GM12878 (cell line): ENCODE data around the gene IRF2BPL. TPM values are rescaled to one million over a fixed set of nuclear protein-coding genes. Genes with fewer than 3 reads are reported as not detected.

Source experiments
- ATAC-seq: fragments of 200-7000 bp; cut with Tn5 transposase; 3 replicates; pipeline ENCODE4 v1.9.1; 2020; ENCODE audit warnings: mild to moderate bottlenecking, moderate library complexity
- BruUV-seq: library from RNA; stranded (reverse); fragments of 400-500 nt; replicated peaks from 2 replicates; lab custom pipeline; 2021; lab: Mats Ljungman, UMichigan
- CTCF ChIA-PET: fragments of 300-600 bp; sonication (Branson Sonifier 250); formaldehyde crosslinking; extraction: SDS; loops from one replicate; lab custom pipeline; 2021; ENCODE audit warnings: inconsistent platforms; lab: Yijun Ruan, JAX
- POLR2A ChIA-PET: fragments of 350-600 bp; formaldehyde crosslinking; extraction: SDS; loops from one replicate; lab custom pipeline; 2021; ENCODE audit warnings: inconsistent platforms; lab: Charles Lee
- RAD21 ChIA-PET: fragments of 300-600 bp; sonication (Branson Sonifier 250); formaldehyde crosslinking; loops from one replicate; lab custom pipeline; 2023; ENCODE audit warnings: antibody characterized with exemption; ENCODE audit not compliant: unreplicated experiment; lab: Charles Lee
- SMC1A ChIA-PET: fragments of 300-600 bp; sonication (Branson Sonifier 250); formaldehyde crosslinking; loops from one replicate; lab custom pipeline; 2023; ENCODE audit not compliant: unreplicated experiment, uncharacterized antibody; lab: Charles Lee
- DNase-seq: peaks from one replicate; pipeline ENCODE4 v3.0.0-alpha.2; 2011; ENCODE audit warnings: low read depth, low spot score
- FAIRE-seq: peaks from 3 replicates; lab custom pipeline; 2011; peaks lifted over from hg19 to GRCh38; lab: Jason Lieb, UNC
- H2AFZ ChIP-seq: 2 replicates; pipeline ENCODE4 v1.6.0; 2011; ENCODE audit warnings: low read depth, low read length, control low read depth; ENCODE audit not compliant: control insufficient read depth
- H3K27ac ChIP-seq: 2 replicates; pipeline ENCODE4 v1.5.1; 2011; ENCODE audit warnings: control low read depth; ENCODE audit not compliant: control insufficient read depth, insufficient read depth
- H3K27me3 ChIP-seq, 2 experiments: replicated peaks in 1 of 2; 2 replicates each; pipeline versions ENCODE4 v1.6.0 to v1.6.1; 2011; ENCODE audit warnings: low read length in 1 of 2; ENCODE audit not compliant: control insufficient read depth in 2 of 2, insufficient read depth in 2 of 2
- H3K36me3 ChIP-seq, 2 experiments: 2 replicates each; pipeline ENCODE4 v1.5.1; 2011; ENCODE audit warnings: low read length in 1 of 2; ENCODE audit not compliant: control insufficient read depth in 2 of 2, insufficient read depth in 2 of 2
- H3K4me1 ChIP-seq: 2 replicates; pipeline ENCODE4 v1.6.1; 2011; ENCODE audit warnings: mild to moderate bottlenecking, low read length, moderate library complexity, mixed read lengths; ENCODE audit not compliant: control insufficient read depth, insufficient read depth
- H3K4me2 ChIP-seq: 2 replicates; pipeline ENCODE4 v1.6.0; 2011; ENCODE audit warnings: control low read depth; ENCODE audit not compliant: control insufficient read depth, insufficient read depth
- H3K4me3 ChIP-seq: fragments of 200-600 bp; sonication (generic); 2 replicates; pipeline ENCODE4 v1.5.1; 2016
- H3K79me2 ChIP-seq: 2 replicates; pipeline ENCODE4 v1.6.0; 2011; ENCODE audit warnings: low read length; ENCODE audit not compliant: control insufficient read depth, insufficient read depth
- H3K9ac ChIP-seq: 2 replicates; pipeline ENCODE4 v1.8.0; 2011; ENCODE audit warnings: low read length, control low read depth, mixed read lengths; ENCODE audit not compliant: control insufficient read depth, insufficient read depth
- H3K9me3 ChIP-seq: replicated peaks from 3 replicates; pipeline ENCODE4 v1.5.1; 2011; ENCODE audit warnings: mild to moderate bottlenecking, low read length; ENCODE audit not compliant: control insufficient read depth, insufficient read depth
- H4K20me1 ChIP-seq: 2 replicates; pipeline ENCODE4 v1.6.0; 2011; ENCODE audit not compliant: control insufficient read depth, insufficient read depth
- RB1 ChIP-seq: fragments of 450-650 bp; formaldehyde crosslinking; IDR thresholded peaks from 2 replicates; pipeline ENCODE4 v1.6.1; 2017; ENCODE audit warnings: mild to moderate bottlenecking, borderline replicate concordance
- RELA ChIP-seq: fragments of 450-650 bp; IDR thresholded peaks from 2 replicates; pipeline ENCODE4 v1.8.0; 2014; ENCODE audit warnings: borderline replicate concordance; ENCODE audit not compliant: partially characterized antibody
- SKIL ChIP-seq: fragments of 450-650 bp; IDR thresholded peaks from 2 replicates; pipeline ENCODE4 v1.6.1; 2017; ENCODE audit warnings: mild to moderate bottlenecking, low read depth, inconsistent platforms; ENCODE audit not compliant: poor library complexity, severe bottlenecking
- ZNF217 ChIP-seq: fragments of 450-650 bp; IDR thresholded peaks from 2 replicates; pipeline ENCODE4 v1.6.1; 2017; ENCODE audit warnings: antibody characterized with exemption, mild to moderate bottlenecking
- WGBS: methylation state at CpG from one replicate; pipeline ENCODE4 v1.1.6; 2016; ENCODE audit warnings: low lambda C conversion rate; ENCODE audit not compliant: insufficient replicate concordance, insufficient coverage; ENCODE audit errors: missing lambda C conversion rate; 5-methylcytosine and 5-hydroxymethylcytosine counted together
- in situ Hi-C: fragments of 300-500 bp; cut with MboI; formaldehyde crosslinking; loops from 9 replicates; pipeline ENCODE4 v1.14.3; 2018; ENCODE audit warnings: mixed read lengths
- intact Hi-C: fragments of 100-400 bp; cut with micrococcal nuclease; formaldehyde crosslinking; loops from one replicate; pipeline ENCODE4 v1.14.2; 2022; ENCODE audit not compliant: unreplicated experiment
- polyA plus RNA-seq, 11 experiments: library from polyadenylated mRNA; depleted of rRNA in 4 of 11; unstranded in 6 of 11; stranded (reverse) in 5 of 11; fragments of >200 nt; fragmentation: Nextera tagmentation in 4 of 11; fragmentation: Illumina TruSeq in 1 of 11; extraction: Ambion mirVana in 4 of 11; extraction: Trizol in 1 of 11; gene quantifications; 1 replicate in 1 of 11; 2 replicates in 10 of 11; pipeline versions ENCODE4 v1.2.1 to v1.2.3, GENCODE V29; 2011 to 2016; ENCODE audit warnings: inconsistent platforms in 2 of 11, missing spikeins in 2 of 11, low read depth in 1 of 11
- total RNA-seq, 4 experiments: library from RNA; depleted of rRNA in 3 of 4; stranded (reverse); fragments of >200 nt in 3 of 4; fragmentation: Illumina TruSeq in 1 of 4; extraction: Trizol in 1 of 4; gene quantifications; 2 replicates each; pipeline versions ENCODE4 v1.2.1 to v1.2.3, GENCODE V29; 2013 to 2021
- TF ChIP-seq, protein P1 (sequence below): IDR thresholded peaks from 2 replicates; pipeline ENCODE4 v1.6.1; 2011; ENCODE audit warnings: borderline replicate concordance, low read depth, mild to moderate bottlenecking, moderate library complexity, mixed read lengths, low read length; ENCODE audit not compliant: insufficient read depth; ENCODE audit errors: extremely low read length
- TF ChIP-seq, protein P2 (sequence below): fragments of 450-650 bp; IDR thresholded peaks from 2 replicates; pipeline ENCODE4 v1.6.1; 2017; ENCODE audit warnings: mild to moderate bottlenecking, moderate library complexity

IRF2BPL gene
- total and polyA plus RNA-seq, 10 of the 15 experiments (the other 5 are each of a cell fraction or from before 2014, with no cell fraction given): 1.2 to 34.5 (median 3.1) TPM

- no peak for TF ChIP-seq SKIL
Observed at GRCh38 chr14:77059276-77059915, 30.9 kb upstream of the IRF2BPL start (continued).

- FAIRE-seq (no peak), DNase-seq (no peak), ATAC-seq (no peak)
- Histone ChIP-seq H3K4me3 (no peak overlapping the region), H2AFZ (no peak overlapping the region), H3K27me3 (no peaks in the 10 kb centered on the region), H3K9ac (no peak overlapping the region), H3K79me2 (no peaks in the 10 kb centered on the region), H3K4me1 (no peaks in the 10 kb centered on the region), H3K36me3 (no peaks in the 10 kb centered on the region), H3K4me2 (no peak overlapping the region), H3K9me3 (no peaks in the 10 kb centered on the region; the same call in 2 of the 3 replicates), H4K20me1 (no peaks in the 10 kb centered on the region; the same call in 1 of the 2 replicates), H3K27ac (no peak overlapping the region)
- 48% methylated on average over 9 of the region's 9 CpGs for WGBS
- RAD21 ChIA-PET: interaction anchor here (1.1 to 3.4 kb wide), 6 partner anchors 13 to 186 kb away, joined by 3 to 26 read pairs (median 10); partner anchors contain the start of gene IRF2BPL
- intact Hi-C loops (no loop called here), in situ Hi-C loops (no loop called here)
- BruUV-seq: no TSS peak
- TF ChIP-seq RB1 (no peak), ZNF217 (no peak), RELA (no peak)
- TF ChIP-seq, protein P1, sequence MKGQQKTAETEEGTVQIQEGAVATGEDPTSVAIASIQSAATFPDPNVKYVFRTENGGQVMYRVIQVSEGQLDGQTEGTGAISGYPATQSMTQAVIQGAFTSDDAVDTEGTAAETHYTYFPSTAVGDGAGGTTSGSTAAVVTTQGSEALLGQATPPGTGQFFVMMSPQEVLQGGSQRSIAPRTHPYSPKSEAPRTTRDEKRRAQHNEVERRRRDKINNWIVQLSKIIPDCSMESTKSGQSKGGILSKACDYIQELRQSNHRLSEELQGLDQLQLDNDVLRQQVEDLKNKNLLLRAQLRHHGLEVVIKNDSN: no peak
- TF ChIP-seq, protein P2, sequence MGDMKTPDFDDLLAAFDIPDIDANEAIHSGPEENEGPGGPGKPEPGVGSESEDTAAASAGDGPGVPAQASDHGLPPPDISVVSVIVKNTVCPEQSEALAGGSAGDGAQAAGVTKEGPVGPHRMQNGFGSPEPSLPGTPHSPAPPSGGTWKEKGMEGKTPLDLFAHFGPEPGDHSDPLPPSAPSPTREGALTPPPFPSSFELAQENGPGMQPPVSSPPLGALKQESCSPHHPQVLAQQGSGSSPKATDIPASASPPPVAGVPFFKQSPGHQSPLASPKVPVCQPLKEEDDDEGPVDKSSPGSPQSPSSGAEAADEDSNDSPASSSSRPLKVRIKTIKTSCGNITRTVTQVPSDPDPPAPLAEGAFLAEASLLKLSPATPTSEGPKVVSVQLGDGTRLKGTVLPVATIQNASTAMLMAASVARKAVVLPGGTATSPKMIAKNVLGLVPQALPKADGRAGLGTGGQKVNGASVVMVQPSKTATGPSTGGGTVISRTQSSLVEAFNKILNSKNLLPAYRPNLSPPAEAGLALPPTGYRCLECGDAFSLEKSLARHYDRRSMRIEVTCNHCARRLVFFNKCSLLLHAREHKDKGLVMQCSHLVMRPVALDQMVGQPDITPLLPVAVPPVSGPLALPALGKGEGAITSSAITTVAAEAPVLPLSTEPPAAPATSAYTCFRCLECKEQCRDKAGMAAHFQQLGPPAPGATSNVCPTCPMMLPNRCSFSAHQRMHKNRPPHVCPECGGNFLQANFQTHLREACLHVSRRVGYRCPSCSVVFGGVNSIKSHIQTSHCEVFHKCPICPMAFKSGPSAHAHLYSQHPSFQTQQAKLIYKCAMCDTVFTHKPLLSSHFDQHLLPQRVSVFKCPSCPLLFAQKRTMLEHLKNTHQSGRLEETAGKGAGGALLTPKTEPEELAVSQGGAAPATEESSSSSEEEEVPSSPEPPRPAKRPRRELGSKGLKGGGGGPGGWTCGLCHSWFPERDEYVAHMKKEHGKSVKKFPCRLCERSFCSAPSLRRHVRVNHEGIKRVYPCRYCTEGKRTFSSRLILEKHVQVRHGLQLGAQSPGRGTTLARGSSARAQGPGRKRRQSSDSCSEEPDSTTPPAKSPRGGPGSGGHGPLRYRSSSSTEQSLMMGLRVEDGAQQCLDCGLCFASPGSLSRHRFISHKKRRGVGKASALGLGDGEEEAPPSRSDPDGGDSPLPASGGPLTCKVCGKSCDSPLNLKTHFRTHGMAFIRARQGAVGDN: no peak
- SMC1A ChIA-PET: interaction anchor here (0.6 to 3.7 kb wide), 5 partner anchors 12 to 247 kb away, joined by 3 to 27 read pairs (median 10); no protein-coding TSS in a partner anchor
- CTCF ChIA-PET: interaction anchor here (0.6 to 8.9 kb wide), 9 partner anchors 12 to 186 kb away, joined by 3 to 114 read pairs (median 5); no protein-coding TSS in a partner anchor
- POLR2A ChIA-PET: interaction anchor here (0.7 kb wide), 1 partner anchor 15 kb away, joined by 3 read pairs; no protein-coding TSS in a partner anchor
Observed at GRCh38 chr14:77058785-77059184, 30.3 kb upstream of the IRF2BPL start.
